ENCODE data around the gene TIGD2.

Gene TIGD2

DNA sequence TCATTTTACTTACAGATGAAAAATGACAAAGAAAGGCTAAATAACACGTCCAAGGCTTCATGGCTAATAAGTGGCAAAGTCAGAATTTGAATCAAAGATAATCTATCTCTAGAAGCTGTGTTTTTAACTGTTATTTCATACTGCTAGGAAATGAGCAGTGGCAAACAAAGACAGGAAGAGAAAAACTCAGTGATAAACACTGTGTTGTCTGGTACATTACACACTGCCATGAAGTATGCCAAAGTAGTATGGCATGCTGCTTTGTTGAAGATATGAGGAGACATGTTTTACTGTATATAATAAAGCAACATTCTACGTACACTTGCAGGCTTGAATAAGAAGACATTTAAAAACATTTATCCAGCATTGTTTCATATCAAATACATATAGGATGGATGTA, 49.5 kb downstream of the TIGD2 start:
- H3K4me3 ChIP-seq (replicated peaks; ENCODE audit: low read depth, low read length), result no peak overlapping the region
- DNase-seq (ENCODE audit: low read depth), result peak; percentile 17
- TF ChIP-seq, protein P1, sequence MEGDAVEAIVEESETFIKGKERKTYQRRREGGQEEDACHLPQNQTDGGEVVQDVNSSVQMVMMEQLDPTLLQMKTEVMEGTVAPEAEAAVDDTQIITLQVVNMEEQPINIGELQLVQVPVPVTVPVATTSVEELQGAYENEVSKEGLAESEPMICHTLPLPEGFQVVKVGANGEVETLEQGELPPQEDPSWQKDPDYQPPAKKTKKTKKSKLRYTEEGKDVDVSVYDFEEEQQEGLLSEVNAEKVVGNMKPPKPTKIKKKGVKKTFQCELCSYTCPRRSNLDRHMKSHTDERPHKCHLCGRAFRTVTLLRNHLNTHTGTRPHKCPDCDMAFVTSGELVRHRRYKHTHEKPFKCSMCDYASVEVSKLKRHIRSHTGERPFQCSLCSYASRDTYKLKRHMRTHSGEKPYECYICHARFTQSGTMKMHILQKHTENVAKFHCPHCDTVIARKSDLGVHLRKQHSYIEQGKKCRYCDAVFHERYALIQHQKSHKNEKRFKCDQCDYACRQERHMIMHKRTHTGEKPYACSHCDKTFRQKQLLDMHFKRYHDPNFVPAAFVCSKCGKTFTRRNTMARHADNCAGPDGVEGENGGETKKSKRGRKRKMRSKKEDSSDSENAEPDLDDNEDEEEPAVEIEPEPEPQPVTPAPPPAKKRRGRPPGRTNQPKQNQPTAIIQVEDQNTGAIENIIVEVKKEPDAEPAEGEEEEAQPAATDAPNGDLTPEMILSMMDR (IDR thresholded peaks at IDR 0.05; ENCODE audit: low read length, missing control alignments), result no peak

DNA sequence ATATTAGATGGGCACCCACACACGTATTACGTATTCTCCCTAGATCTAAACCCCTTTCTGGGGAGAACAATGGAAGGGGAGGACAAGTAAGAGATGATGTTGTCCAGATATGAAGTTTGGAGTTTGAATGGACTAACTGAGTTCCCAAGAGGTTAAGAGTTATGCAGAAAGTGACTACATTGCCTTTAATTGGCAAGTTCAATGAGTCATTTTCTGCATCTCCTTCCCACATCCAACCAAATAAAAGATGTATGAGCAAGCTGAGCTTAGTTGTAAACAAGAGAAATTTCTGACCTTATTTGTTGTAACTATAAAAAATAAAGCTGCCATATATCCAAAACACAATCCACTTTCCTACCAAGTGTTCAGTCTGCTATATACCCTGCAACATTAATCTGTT, 50.5 kb downstream of the TIGD2 start:
- TF ChIP-seq, protein P1 (IDR thresholded peaks at IDR 0.05; ENCODE audit: low read length, missing control alignments), result no peak
- H3K4me3 ChIP-seq (replicated peaks; ENCODE audit: low read depth, low read length), result no peak overlapping the region
- DNase-seq (ENCODE audit: low read depth), result no peak

DNA sequence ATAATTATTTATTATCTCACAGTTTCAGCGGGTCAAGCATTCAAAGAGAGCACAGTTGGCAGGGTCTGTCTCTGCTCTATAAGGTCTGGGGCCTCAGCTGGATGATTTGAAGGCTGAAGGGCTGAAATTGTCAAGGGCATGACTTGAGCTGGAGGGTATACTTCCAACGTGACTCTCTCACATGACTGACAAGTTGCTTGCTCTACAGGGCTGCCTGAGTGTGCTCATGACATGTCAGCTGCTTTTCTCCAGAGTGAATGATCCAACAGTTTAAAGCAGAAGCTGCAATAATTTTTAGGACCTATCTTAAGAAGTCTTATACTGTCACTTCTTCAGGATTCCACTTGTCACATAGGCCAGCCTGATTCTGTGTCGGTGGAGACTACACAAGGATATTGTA, 51.2 kb downstream of the TIGD2 start:
- TF ChIP-seq, protein P1 (IDR thresholded peaks at IDR 0.05; ENCODE audit: low read length, missing control alignments), result no peak
- no peak for DNase-seq (ENCODE audit: low read depth)

DNA sequence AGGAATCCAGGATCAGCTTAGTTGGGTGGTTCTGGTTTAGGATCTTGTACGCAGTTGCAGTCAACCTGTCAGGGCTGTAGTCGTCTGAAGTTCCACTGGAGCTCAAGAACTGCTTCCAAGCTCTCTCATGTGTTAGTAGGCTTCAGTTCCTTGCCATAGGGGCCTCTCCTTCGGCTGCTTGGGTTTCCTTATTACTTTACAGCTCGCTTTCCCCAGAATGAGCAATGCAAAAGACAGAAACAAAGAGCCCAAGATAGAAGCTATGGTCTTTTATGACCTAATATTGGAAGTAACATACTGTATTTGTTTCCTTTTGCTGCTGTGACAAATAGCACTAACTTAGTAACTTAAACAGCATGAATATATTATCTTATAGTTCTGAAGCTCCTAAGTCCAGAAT, 51.7 kb downstream of the TIGD2 start:
- DNase-seq (ENCODE audit: low read depth), result no peak
- no peak overlapping the region for H3K4me3 ChIP-seq (replicated peaks; ENCODE audit: low read depth, low read length)
- TF ChIP-seq, protein P1 (IDR thresholded peaks at IDR 0.05; ENCODE audit: low read length, missing control alignments), result no peak

More for the DNA sequence above, 51.2 kb downstream of the TIGD2 start:
- H3K4me3 ChIP-seq (replicated peaks; ENCODE audit: low read depth, low read length), result no peak overlapping the region

DNA sequence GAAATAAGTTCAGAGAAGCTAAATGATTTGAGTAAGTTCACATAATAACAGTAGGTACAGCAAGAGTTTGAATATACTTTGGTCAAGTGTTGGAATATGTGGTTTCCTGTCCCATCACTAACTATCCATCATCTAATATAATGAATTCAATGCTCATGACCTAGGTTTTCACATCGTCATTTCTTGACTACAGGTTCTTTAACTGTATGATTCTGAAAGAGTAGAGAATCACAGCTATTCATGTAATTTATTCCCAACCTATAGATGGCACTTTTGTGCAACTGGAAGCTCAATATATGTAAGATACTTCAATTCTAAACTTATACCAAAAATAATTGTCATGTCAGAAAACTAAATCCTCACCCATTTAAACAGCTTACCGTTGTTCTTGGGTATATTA, 53.1 kb downstream of the TIGD2 start:
- no peak for DNase-seq (ENCODE audit: low read depth)
- H3K4me3 ChIP-seq (replicated peaks; ENCODE audit: low read depth, low read length), result no peak overlapping the region
- TF ChIP-seq, protein P1 (IDR thresholded peaks at IDR 0.05; ENCODE audit: low read length, missing control alignments), result no peak
